ENCODE measurements around the gene MAN1A2.
"Not testable (repeated sequence)": the region's sequence is repeated elsewhere in the genome, so short reads cannot be mapped to it uniquely, and the experiment has no call there.

Gene MAN1A2

GRCh38 chr1:117558451-117558850, 191.2 kb downstream of the MAN1A2 start:
- DNase-seq (ENCODE audit: low read depth) = not testable (repeated sequence)

GRCh38 chr1:117559139-117559538, 191.9 kb downstream of the MAN1A2 start:
- no peak for DNase-seq (ENCODE audit: low read depth)

DNA sequence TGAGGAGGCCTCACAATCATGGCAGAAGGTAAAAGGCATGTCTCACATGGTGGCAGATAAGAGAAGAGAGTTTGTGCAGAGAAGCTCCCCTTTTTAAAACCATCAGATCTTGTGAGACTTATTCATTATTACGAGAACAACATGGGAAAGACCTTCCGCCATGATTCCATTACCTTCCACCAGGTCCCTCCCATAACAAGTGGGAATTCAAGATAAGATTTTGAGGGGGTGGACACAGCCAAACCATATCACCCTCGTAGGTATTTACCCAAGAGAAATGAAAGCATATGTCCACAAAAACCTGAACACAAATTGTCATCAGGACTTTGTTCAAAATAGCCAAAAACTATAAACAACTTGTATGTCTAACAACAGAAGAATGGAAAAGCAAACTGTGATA, 192.7 kb downstream of the MAN1A2 start:
- DNase-seq (ENCODE audit: low read depth) = no peak

- no peak for DNase-seq (ENCODE audit: low read depth)
Observed at GRCh38 chr1:117561071-117561470, 193.8 kb downstream of the MAN1A2 start.

- no peak for DNase-seq (ENCODE audit: low read depth)
Observed at GRCh38 chr1:117561551-117561950, 194.3 kb downstream of the MAN1A2 start.

- no peak for DNase-seq (ENCODE audit: low read depth)
Observed at GRCh38 chr1:117562581-117563491, 195.6 kb downstream of the MAN1A2 start.

DNA sequence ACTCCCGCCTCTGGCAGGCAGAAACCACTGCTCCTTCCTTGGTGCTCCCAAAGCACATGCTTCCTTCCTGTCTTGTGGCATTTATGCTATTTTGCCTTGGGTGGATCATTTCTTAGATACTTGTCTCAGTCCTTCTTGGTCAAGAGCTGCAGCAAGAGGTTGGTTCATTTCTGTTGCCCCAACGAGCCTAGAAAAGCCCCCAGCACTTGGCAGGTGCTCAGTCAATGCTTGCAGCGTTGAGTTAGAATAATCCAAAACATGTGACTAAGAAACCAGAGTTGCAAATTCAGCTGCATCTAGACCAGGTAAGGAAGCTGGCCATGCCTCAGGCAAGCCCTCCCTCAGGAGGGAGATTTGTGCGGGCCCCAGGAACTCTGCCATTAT, 196.2 kb downstream of the MAN1A2 start:
- DNase-seq (ENCODE audit: low read depth) = no peak

DNA sequence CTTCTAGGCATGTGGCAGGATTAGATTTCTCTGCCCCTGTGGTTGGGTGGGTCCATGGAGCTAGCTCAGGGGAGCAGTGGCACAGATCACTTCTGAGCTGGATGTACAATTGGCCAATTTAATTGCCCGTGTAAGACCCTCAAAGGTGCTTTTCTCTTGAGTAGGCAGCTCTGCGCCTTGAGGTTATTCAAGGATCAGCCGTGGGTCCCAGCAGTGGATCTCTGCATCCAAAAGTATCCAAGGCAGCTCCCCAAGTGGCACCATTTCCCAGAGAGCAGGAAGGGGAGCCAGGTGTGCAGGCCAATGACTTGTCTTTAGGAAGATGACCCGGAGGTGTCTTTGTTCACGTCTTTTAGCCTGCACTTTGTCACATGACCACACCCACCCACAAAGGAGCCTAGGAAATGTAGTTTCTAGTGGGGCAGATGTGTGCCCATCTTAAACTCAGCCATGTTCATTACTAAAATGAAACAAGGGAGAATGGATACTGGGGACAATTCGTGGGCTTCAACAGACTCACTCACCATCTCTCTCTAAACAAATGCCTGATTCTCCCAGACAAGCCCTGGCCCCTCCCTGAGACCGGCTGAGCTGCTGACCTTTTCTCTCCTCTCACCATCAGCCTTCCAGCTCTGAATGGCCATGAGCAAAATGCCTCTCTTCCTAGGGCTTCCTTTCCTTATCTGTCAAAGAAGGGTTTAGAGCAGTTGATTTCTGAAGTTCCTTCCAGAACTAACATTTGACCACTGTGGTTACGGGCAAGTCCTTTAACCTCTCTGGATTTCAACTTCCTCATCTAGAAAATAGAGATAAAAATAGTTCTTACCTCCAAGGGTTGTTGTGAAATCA, 197.2 kb downstream of the MAN1A2 start:
- no peak for DNase-seq (ENCODE audit: low read depth)

DNA sequence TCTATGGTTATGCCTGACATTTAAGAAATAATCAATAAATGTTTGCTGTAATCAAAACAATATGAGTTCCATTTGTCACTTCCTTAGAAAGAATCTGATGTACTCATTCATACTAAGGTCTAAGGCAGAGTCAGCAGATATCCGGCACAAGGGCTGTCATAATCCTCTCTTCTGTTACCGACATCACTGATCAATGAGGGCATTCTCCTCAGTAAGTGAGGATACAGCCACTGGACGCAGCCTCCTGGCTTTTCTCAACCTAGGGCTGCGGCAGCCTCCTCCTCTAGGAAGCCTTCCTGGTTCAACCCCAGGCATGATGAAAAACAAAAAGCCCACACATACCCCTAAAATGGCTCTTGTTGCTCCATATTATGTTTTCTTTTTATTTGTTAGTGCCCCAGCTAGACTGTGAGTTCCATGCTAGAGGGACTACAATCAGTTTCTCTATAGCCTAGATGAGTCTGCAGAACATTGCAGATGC, 197.9 kb downstream of the MAN1A2 start:
- DNase-seq (ENCODE audit: low read depth) = no peak

- DNase-seq (ENCODE audit: low read depth) = no peak
Observed at GRCh38 chr1:117565745-117566455, 198.7 kb downstream of the MAN1A2 start.

DNA sequence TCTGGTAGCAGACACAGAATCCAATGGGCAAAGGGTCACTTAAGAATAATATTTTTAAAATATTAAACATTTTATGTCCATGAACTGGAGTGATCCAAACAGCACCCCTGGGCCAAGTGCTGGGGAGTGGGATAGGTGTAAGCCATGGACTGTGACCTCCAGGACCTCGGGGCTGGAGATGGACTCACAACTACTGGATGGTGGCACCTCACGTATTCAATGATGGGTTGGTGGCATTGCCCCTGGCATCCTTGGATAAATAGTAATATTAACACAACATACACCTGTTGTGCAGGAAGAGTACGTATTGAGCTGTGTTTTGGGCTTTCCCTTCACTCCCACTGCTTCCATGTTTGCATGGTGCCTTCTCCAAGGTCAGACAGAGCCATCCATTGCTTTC, 199.3 kb downstream of the MAN1A2 start:
- DNase-seq (ENCODE audit: low read depth) = no peak

DNA sequence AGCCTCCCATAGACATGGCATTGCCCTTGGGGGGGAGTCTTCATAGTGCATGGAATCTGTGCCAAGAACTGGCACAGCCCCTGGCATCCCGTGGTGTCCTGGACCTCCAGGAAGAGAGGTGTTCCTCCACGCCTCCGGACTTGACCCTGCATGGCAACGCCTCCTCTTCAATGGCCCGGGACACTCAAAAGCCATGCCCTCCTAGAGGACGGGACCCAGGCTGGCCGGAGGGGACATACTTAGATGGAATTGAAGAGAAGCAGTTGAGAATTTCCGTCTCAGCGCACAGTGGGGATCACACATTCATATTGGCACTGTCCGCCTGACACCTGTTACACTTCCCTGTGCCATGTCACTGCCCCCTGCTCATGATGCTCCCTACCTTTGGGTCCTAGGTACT, 200.2 kb downstream of the MAN1A2 start:
- DNase-seq (ENCODE audit: low read depth) = no peak

GRCh38 chr1:117567976-117568375, 200.7 kb downstream of the MAN1A2 start:
- DNase-seq (ENCODE audit: low read depth) = no peak

GRCh38 chr1:117568999-117569398, 201.8 kb downstream of the MAN1A2 start:
- DNase-seq (ENCODE audit: low read depth) = no peak

DNA sequence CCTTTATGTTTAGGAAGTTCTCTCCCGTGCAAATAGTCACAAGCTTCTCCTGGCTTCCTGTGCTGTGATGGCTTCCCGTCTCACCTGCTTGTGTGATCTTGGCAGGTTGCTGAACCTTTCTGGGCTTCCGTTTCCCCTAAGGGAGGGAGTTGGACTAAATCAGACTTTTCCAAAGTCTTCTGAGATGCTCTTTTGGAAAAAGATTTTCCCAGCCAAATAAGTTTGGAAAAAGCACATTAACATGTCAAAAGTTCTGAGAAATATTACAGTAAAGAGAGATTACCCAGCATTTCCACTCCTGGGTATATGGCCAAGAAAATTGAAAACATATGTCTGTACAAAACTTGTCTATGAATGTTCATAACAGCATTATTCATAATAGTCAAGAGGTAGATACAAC, 202.6 kb downstream of the MAN1A2 start:
- DNase-seq (ENCODE audit: low read depth) = no peak

DNA sequence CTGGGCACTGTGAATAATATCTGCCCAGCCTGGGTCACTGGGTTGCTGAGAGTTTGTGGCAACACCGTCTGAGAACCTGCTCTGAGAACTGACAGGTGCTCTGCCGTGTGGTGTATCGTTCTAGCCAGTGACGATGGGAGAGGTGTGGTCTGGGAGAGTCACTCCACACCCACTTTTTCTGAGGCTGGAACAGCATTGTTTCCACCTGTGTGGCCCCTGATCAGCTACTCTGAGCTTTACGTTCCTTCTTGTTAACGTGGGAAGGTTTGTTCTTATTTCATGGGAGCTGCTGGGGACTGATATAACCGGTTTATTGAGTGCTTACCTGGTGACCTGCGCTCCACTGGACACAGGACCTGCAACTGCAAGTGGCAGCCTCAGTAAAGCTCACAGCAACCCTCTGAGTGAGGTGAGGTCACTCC, 203.8 kb downstream of the MAN1A2 start:
- no peak for DNase-seq (ENCODE audit: low read depth)

DNA sequence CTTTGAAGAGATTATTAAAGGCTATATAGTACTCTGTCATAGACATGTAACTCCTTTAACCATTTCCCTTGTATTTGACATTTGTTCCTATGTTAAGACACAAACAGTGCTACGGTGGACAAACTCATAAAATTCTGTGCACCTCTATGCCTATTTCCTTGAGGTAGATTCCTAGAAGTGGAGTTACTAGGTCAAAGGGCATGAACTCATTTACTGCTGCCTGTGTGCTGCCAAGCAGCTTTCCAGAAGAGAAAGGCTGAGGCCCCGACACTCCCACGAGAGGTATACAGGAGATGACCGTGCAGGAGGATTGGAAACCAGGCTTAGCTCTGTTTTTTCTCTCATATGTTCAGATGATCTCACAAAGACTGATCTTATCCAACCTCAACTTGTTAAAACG, 204.2 kb downstream of the MAN1A2 start:
- no peak for DNase-seq (ENCODE audit: low read depth)

DNA sequence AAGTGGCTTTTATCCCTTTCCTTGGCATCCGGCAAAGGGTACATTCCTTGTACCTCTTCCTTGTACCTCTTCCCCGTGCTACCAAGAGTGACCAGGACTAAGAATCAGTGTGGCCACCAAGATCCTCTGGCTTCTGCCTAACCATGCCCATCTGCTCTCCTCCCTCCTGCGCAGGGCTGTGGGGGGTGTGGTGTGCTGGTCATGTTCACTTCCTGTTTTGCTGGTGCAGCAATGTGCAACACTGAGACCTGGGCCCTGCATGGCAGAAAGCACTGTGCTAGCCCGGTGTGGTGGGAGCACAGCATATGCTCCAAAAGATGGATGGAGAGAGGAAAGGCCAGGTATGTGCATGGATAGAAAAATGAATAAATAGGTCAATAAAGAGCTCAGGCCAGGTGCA, 205.3 kb downstream of the MAN1A2 start:
- DNase-seq (ENCODE audit: low read depth) = peak; percentile 11

- DNase-seq (ENCODE audit: low read depth) = no peak
Observed at GRCh38 chr1:117573386-117574023, 206.3 kb downstream of the MAN1A2 start.

- DNase-seq (ENCODE audit: low read depth) = no peak
Observed at GRCh38 chr1:117574161-117574835, 207.0 kb downstream of the MAN1A2 start.

DNA sequence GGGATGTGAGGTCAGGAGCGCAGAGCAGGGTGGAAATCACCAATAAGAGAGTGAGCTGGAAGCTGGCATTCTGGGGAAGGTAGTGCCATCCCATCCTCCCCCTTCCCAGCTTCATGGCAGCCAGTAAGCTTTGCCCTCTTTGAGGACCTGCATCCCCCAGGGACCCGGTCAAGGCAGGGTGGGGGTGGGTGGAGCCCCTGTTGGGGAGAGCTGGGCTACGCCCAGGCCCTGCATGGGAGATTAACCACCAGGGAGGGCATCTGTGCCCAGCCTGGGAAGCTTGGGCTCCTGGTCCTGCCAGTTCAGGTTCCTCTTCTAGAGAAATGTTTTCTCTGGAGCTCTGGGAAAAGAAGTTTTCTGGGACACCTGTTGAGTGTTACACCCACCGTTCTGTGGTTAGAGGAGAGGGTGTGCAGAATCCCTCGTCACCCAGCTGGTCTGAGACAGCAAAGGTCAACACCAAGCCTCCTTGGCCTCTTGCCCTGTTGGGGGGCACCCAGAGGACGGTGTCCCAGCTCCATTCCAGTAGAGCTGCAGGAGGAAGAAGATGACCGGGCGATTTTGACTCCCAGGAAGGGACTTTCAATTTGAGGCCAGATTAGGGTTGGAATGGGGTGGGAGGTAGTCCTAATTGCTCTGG, 208.5 kb downstream of the MAN1A2 start:
- DNase-seq (ENCODE audit: low read depth) = no peak
